Measurements from ENCODE around the gene CALM1.

DNA sequence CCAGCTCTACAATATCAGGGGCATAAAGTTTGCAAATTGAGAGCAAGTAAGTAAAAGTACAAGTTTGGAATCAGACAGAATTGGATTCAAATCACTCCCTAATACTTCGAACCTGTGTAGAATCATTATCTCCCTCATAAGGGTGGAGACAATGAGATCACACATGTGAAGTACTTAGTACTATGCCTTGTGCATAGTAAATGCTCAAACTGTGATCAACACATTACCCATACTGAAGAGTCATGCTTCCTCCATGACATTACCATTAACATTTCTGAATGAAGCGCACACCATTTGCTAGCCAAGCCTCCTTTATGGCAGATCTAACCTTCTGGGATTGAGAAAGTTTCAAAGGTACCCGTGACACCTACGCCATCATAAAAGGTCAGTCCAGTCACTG is 38.5 kb upstream of the CALM1 start:
- TF ChIP-seq POLR2A (IDR thresholded peaks at IDR 0.05) (no peak), CTCF (IDR thresholded peaks at IDR 0.05) (no peak)

Measured in body of pancreas (tissue), 4 donors.